Endothelial cell of umbilical vein (primary cell): Measurements from ENCODE around the gene IRS1. TPM values are rescaled to one million over a fixed set of nuclear protein-coding genes. Genes with fewer than 3 reads are reported as not detected.

Source experiments
- BruUV-seq: library from RNA; stranded (reverse); fragments of 400-500 nt; replicated peaks from 2 replicates; lab custom pipeline; 2021; lab: Mats Ljungman, UMichigan
- CTCF ChIA-PET: fragments of 300-600, 350-600 bp; sonication (Branson Sonifier 250); formaldehyde crosslinking; loops from one replicate; lab custom pipeline; 2021; ENCODE audit warnings: antibody characterized with exemption, inconsistent platforms; lab: Charles Lee
- POLR2A ChIA-PET: fragments of 300-600, 350-600 bp; sonication (Branson Sonifier 250); formaldehyde crosslinking; loops from one replicate; lab custom pipeline; 2021; ENCODE audit warnings: antibody characterized with exemption, inconsistent platforms; lab: Charles Lee
- DNase-seq: peaks from one replicate; pipeline ENCODE4 v3.0.0-alpha.2; 2011; ENCODE audit warnings: low read depth, low spot score
- FAIRE-seq: peaks from 2 replicates; lab custom pipeline; 2011; peaks lifted over from hg19 to GRCh38; lab: Jason Lieb, UNC
- H2AFZ ChIP-seq: 2 replicates; pipeline ENCODE4 v1.6.0; 2012; ENCODE audit warnings: low read depth, low read length, control low read depth, inconsistent platforms
- H3K27ac ChIP-seq: 2 replicates; pipeline ENCODE4 v1.5.1; 2011; ENCODE audit warnings: low read depth, mild to moderate bottlenecking, control low read depth, low read length, moderate library complexity; ENCODE audit not compliant: insufficient read depth
- H3K27me3 ChIP-seq, 2 experiments: 2 replicates each; pipeline versions ENCODE4 v1.6.0 to v1.6.1; 2011; ENCODE audit warnings: low read length in 2 of 2, mixed read lengths in 1 of 2; ENCODE audit not compliant: control insufficient read depth in 2 of 2, insufficient read depth in 2 of 2
- H3K36me3 ChIP-seq, 2 experiments: 2 replicates in 1 of 2; 3 replicates in 1 of 2; pipeline ENCODE4 v1.5.1; 2011; ENCODE audit warnings: low read length in 2 of 2, mild to moderate bottlenecking in 1 of 2, moderate library complexity in 1 of 2; ENCODE audit not compliant: control insufficient read depth in 2 of 2, insufficient read depth in 2 of 2; ENCODE audit errors: extremely low read depth in 1 of 2
- H3K4me1 ChIP-seq: 3 replicates; pipeline ENCODE4 v1.5.1; 2011; ENCODE audit warnings: mild to moderate bottlenecking, low read length; ENCODE audit not compliant: control insufficient read depth, insufficient read depth; ENCODE audit errors: extremely low read depth
- H3K4me2 ChIP-seq: 2 replicates; pipeline ENCODE4 v1.6.1; 2011; ENCODE audit warnings: low read length, control low read depth, mixed read lengths; ENCODE audit not compliant: insufficient read depth
- H3K4me3 ChIP-seq, 3 experiments: fragments of 200-600 bp in 1 of 3; sonication (generic), shearing (Covaris generic) in 1 of 3; replicated peaks in 1 of 3; 2 replicates each; pipeline ENCODE4 v1.5.1; 2011 to 2016; ENCODE audit warnings: control low read depth in 3 of 3, low read length in 3 of 3, mild to moderate bottlenecking in 2 of 3, inconsistent platforms in 1 of 3, low read depth in 1 of 3, moderate library complexity in 1 of 3; ENCODE audit not compliant: insufficient read depth in 1 of 3
- H3K79me2 ChIP-seq: 2 replicates; pipeline ENCODE4 v1.6.0; 2012; ENCODE audit warnings: low read length, inconsistent platforms; ENCODE audit not compliant: control insufficient read depth, insufficient read depth
- H3K9ac ChIP-seq: replicated peaks from 2 replicates; pipeline ENCODE3; 2011; ENCODE audit warnings: low read length, control low read depth; ENCODE audit not compliant: insufficient read depth; ENCODE audit errors: extremely low read depth
- H3K9me1 ChIP-seq: replicated peaks from 3 replicates; pipeline ENCODE4 v1.6.0; 2011; ENCODE audit warnings: mild to moderate bottlenecking, low read length; ENCODE audit not compliant: control insufficient read depth, insufficient read depth; ENCODE audit errors: extremely low read depth
- H3K9me3 ChIP-seq: replicated peaks from 2 replicates; pipeline ENCODE4 v1.5.1; 2012; ENCODE audit warnings: low read length, inconsistent platforms; ENCODE audit not compliant: control insufficient read depth, insufficient read depth
- H4K20me1 ChIP-seq: replicated peaks from 2 replicates; pipeline ENCODE3; 2011; ENCODE audit warnings: mild to moderate bottlenecking, low read length; ENCODE audit not compliant: control insufficient read depth, insufficient read depth; ENCODE audit errors: extremely low read depth
- CTCF ChIP-seq, 2 donors: IDR thresholded peaks; 1 replicate in 1 of 2; 2 replicates in 1 of 2; pipeline ENCODE4 v1.5.1; 2011; ENCODE audit warnings: low read length in 2 of 2, mild to moderate bottlenecking in 2 of 2, moderate library complexity in 2 of 2, control low read depth in 1 of 2, inconsistent platforms in 1 of 2, low read depth in 1 of 2; ENCODE audit not compliant: insufficient read depth in 1 of 2; ENCODE audit errors: extremely low read depth in 1 of 2
- FOS ChIP-seq: IDR thresholded peaks from 2 replicates; pipeline ENCODE4 v1.6.1; 2011; ENCODE audit warnings: mild to moderate bottlenecking, low read length, moderate library complexity, borderline replicate concordance; ENCODE audit not compliant: insufficient read depth
- GATA2 ChIP-seq: IDR thresholded peaks from 2 replicates; pipeline ENCODE4 v1.7.0; 2011; ENCODE audit warnings: low read depth, mild to moderate bottlenecking, moderate library complexity, mixed read lengths, low read length; ENCODE audit not compliant: insufficient read length, insufficient read depth
- JUN ChIP-seq: IDR thresholded peaks from 2 replicates; pipeline ENCODE4 v1.6.1; 2011; ENCODE audit warnings: borderline replicate concordance, low read depth; ENCODE audit not compliant: insufficient read length, insufficient read depth
- POLR2AphosphoS5 ChIP-seq: IDR thresholded peaks from 2 replicates; pipeline ENCODE4 v1.6.1; 2012; ENCODE audit warnings: low read depth, mild to moderate bottlenecking, control low read depth, low read length, moderate library complexity; ENCODE audit not compliant: insufficient read depth
- dilution Hi-C: fragments of 300-500 bp; cut with MboI; formaldehyde crosslinking; loops from one replicate; pipeline ENCODE4 v1.15.0; 2019; ENCODE audit warnings: low sequenced_read_pairs; ENCODE audit not compliant: extremely low pct_ligation_motif_present
- intact Hi-C: fragments of 100-400 bp; cut with micrococcal nuclease; formaldehyde crosslinking; loops from one replicate; pipeline ENCODE4 v1.10.0; 2022
- polyA plus RNA-seq, 4 experiments: library from polyadenylated mRNA; depleted of rRNA in 3 of 4; stranded (reverse) in 3 of 4; unstranded in 1 of 4; fragments of >200 nt; gene quantifications; 2 replicates each; pipeline versions ENCODE4 v1.2.1 to v1.2.3, GENCODE V29; 2011 to 2012; ENCODE audit warnings: missing spikeins in 1 of 4
- total RNA-seq: library from RNA; stranded (reverse); gene quantifications from 2 replicates; pipeline ENCODE4 v1.2.3, GENCODE V29; 2021

The IRS1 gene
- total and polyA plus RNA-seq, 2 donors (not counting 3 experiments of a cell fraction or from before 2014, with no cell fraction given) = 0.10 to 0.11 TPM

- Histone ChIP-seq H2AFZ (no peak overlapping the region), H3K9me1 (no peaks in the 10 kb centered on the region), H4K20me1 (no peaks in the 10 kb centered on the region), H3K79me2 (no peaks in the 10 kb centered on the region), H3K9me3 (no peaks in the 10 kb centered on the region), H3K4me1 (no peaks in the 10 kb centered on the region), H3K36me3 (no peaks in the 10 kb centered on the region), H3K27ac (no peak overlapping the region), H3K4me3 (no peak overlapping the region), H3K9ac (no peak overlapping the region), H3K4me2 (no peak overlapping the region), H3K27me3 (no peaks in the 10 kb centered on the region)
- intact Hi-C loops = no loop called here
- ChIA-PET POLR2A (no interaction called here), CTCF (no interaction called here)
- TF ChIP-seq CTCF (IDR thresholded peaks at IDR 0.05; ENCODE audit: extremely low read depth in 1 of 2, insufficient read depth in 1 of 2, low read depth in 1 of 2, low read length in 2 of 2) (no peak), JUN (no peak), POLR2AphosphoS5 (no peak), GATA2 (no peak), FOS (no peak)
- DNase-seq (no peak), FAIRE-seq (no peak)
- BruUV-seq = no TSS peak
- dilution Hi-C loops = no loop called here
Observed at GRCh38 chr2:226694586-226695284, 104.9 kb downstream of the IRS1 start.
